Prostate gland (tissue), 2 donors: ENCODE data around the gene MMP2. TPM values are rescaled to one million over a fixed set of nuclear protein-coding genes. Genes with fewer than 3 reads are reported as not detected.
A peak's percentile ranks its signal among the peaks of the same experiment; 100 is the strongest.

ENCODE experiments used
- DNase-seq: peaks from one replicate; pipeline ENCODE4 v3.0.0-alpha.2; 2019; ENCODE audit warnings: low spot score
- H3K27ac ChIP-seq, 2 donors: fragments of 200-600 bp; sonication (generic); 2 replicates each; pipeline ENCODE4 v1.5.1; 2017 to 2019
- H3K27me3 ChIP-seq: fragments of 200-600 bp; sonication (generic); replicated peaks from 2 replicates; pipeline ENCODE4 v1.5.1; 2019; ENCODE audit not compliant: insufficient read depth
- H3K36me3 ChIP-seq, 2 donors: fragments of 200-600 bp; sonication (generic); 1 replicate in 1 of 2; 2 replicates in 1 of 2; pipeline versions ENCODE4 v1.5.1 to v1.8.1; 2017 to 2019
- H3K4me1 ChIP-seq: fragments of 200-600 bp; sonication (generic); replicated peaks from 2 replicates; pipeline ENCODE4 v1.5.1; 2019
- H3K4me3 ChIP-seq, 2 donors: fragments of 200-600 bp; sonication (generic); 2 replicates each; pipeline ENCODE4 v1.5.1; 2017 to 2019
- H3K9me3 ChIP-seq: fragments of 200-600 bp; sonication (generic); 2 replicates; pipeline ENCODE4 v1.5.1; 2017
- POLR2A ChIP-seq: fragments of 450-650 bp; IDR thresholded peaks from one replicate; pipeline ENCODE4 v1.6.1; 2016; ENCODE audit warnings: antibody characterized with exemption, mild to moderate bottlenecking
- POLR2AphosphoS5 ChIP-seq: sonication (generic); formaldehyde crosslinking; IDR thresholded peaks from one replicate; pipeline ENCODE4 v1.6.1; 2017; ENCODE audit warnings: antibody characterized with exemption
- WGBS: methylation state at CpG from one replicate; pipeline ENCODE4 v1.1.5; 2018; 5-methylcytosine and 5-hydroxymethylcytosine counted together
- intact Hi-C: fragments of 100-400 bp; cut with DNase I; formaldehyde crosslinking; loops from one replicate; pipeline ENCODE4 v1.14.2; 2022
- total RNA-seq, 2 donors: library from RNA; depleted of rRNA; stranded (reverse); fragments of >200 nt; gene quantifications; one replicate each; pipeline ENCODE4 v1.1.0, GENCODE V29; 2016
- TF ChIP-seq, protein P1 (sequence below), 4 experiments: fragments of 200-600 bp in 2 of 4; fragments of 450-650 bp in 2 of 4; sonication (generic) in 2 of 4; IDR thresholded peaks; 1 replicate in 3 of 4; 2 replicates in 1 of 4; pipeline ENCODE4 v1.5.1; 2016 to 2019; ENCODE audit warnings: antibody characterized with exemption in 4 of 4, mild to moderate bottlenecking in 2 of 4, moderate library complexity in 2 of 4

MMP2 gene
- total RNA-seq, 2 donors from 2014 or later, result 22.9 to 175 TPM

GRCh38 chr16:55496509-55497145 lies 17.6 kb downstream of the MMP2 start:
- TF ChIP-seq POLR2A (no peak), POLR2AphosphoS5 (no peak)
- TF ChIP-seq, protein P1, sequence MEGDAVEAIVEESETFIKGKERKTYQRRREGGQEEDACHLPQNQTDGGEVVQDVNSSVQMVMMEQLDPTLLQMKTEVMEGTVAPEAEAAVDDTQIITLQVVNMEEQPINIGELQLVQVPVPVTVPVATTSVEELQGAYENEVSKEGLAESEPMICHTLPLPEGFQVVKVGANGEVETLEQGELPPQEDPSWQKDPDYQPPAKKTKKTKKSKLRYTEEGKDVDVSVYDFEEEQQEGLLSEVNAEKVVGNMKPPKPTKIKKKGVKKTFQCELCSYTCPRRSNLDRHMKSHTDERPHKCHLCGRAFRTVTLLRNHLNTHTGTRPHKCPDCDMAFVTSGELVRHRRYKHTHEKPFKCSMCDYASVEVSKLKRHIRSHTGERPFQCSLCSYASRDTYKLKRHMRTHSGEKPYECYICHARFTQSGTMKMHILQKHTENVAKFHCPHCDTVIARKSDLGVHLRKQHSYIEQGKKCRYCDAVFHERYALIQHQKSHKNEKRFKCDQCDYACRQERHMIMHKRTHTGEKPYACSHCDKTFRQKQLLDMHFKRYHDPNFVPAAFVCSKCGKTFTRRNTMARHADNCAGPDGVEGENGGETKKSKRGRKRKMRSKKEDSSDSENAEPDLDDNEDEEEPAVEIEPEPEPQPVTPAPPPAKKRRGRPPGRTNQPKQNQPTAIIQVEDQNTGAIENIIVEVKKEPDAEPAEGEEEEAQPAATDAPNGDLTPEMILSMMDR (IDR thresholded peaks at IDR 0.05), result no peak
- WGBS, result 64% methylated on average over 8 of the region's 8 CpGs
- no peak for DNase-seq
- Histone ChIP-seq H3K9me3 (no peaks in the 10 kb centered on the region), H3K27ac (no peak overlapping the region), H3K27me3 (no peaks in the 10 kb centered on the region), H3K4me3 (no peak overlapping the region), H3K36me3 (no peaks in the 10 kb centered on the region), H3K4me1 (no peaks in the 10 kb centered on the region)
- intact Hi-C loops, result no loop called here

GRCh38 chr16:55497558-55497957 lies 18.6 kb downstream of the MMP2 start:
- H3K4me3 ChIP-seq, result no peak overlapping the region
- 89% methylated on average over 5 of the region's 5 CpGs for WGBS
- no peak overlapping the region for H3K27ac ChIP-seq
- no peaks in the 10 kb centered on the region for H3K4me1 ChIP-seq
- DNase-seq, result no peak
- intact Hi-C loops, result no loop called here
- H3K27me3 ChIP-seq, result no peaks in the 10 kb centered on the region
- H3K9me3 ChIP-seq, result no peaks in the 10 kb centered on the region
- no peaks in the 10 kb centered on the region for H3K36me3 ChIP-seq
- TF ChIP-seq, protein P1 (IDR thresholded peaks at IDR 0.05), result no peak
- TF ChIP-seq POLR2AphosphoS5, result no peak
- TF ChIP-seq POLR2A, result no peak

DNA sequence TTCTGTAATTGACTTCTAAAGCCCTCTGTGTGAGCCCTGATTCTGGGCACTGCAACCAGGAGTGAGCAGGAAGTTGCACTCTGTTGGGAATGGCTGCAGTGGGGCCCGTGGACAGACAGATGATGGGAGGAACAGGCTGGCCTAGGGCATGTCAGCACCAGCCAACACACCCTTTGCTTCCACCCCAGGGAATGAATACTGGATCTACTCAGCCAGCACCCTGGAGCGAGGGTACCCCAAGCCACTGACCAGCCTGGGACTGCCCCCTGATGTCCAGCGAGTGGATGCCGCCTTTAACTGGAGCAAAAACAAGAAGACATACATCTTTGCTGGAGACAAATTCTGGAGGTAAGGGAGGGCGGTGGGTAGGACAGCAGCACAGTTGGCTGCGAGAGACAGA lies 19.1 kb downstream of the MMP2 start:
- TF ChIP-seq POLR2AphosphoS5 (no peak), POLR2A (no peak)
- TF ChIP-seq, protein P1 (IDR thresholded peaks at IDR 0.05), result no peak
- Histone ChIP-seq H3K9me3 (no peaks in the 10 kb centered on the region), H3K27ac (no peak overlapping the region), H3K4me3 (no peak overlapping the region), H3K36me3 (no peaks in the 10 kb centered on the region), H3K4me1 (no peaks in the 10 kb centered on the region), H3K27me3 (no peaks in the 10 kb centered on the region)
- intact Hi-C loops, result no loop called here
- DNase-seq, result peak; percentile 3
- 87% methylated on average over 6 of the region's 6 CpGs for WGBS

- 62% methylated on average over 3 of the region's 3 CpGs for WGBS
- TF ChIP-seq, protein P1 (IDR thresholded peaks at IDR 0.05), result no peak
- no peak for TF ChIP-seq POLR2A
- Histone ChIP-seq H3K27ac (no peak overlapping the region), H3K27me3 (no peaks in the 10 kb centered on the region), H3K4me1 (no peaks in the 10 kb centered on the region), H3K9me3 (no peaks in the 10 kb centered on the region), H3K36me3 (no peaks in the 10 kb centered on the region), H3K4me3 (no peak overlapping the region)
- intact Hi-C loops, result no loop called here
- DNase-seq, result no peak
These were observed 20.3 kb downstream of the MMP2 start for GRCh38 chr16:55499281-55499680.

DNA sequence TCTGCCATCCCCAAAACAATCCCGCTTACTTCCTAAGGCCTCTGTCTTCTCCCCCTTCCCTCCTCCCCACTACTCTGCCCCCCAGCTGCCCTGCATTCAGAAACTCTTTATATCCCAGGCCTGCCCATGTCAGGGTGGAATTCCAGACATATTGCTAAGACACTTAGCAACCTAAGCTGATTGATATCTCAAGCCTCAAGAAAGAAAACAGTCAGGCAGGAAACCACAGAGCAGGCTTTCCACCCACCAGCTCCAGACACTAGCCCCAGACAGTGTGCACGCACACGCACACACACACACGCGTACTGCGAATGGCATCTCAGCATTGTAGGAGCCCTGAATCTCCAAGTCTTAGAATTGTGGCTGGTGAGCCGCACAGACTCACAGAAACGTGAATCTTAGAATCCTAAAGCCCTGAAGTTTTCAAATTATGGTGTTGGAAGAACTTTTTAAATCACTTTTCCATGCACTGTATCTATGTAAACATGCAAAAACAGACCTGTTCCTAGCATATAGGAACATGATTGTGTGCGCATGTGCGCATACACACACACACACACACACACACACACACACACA lies 21.0 kb downstream of the MMP2 start:
- Histone ChIP-seq H3K27ac (peak overlapping the region in 1 of 2 donors; percentile 15), H3K4me1 (no peaks in the 10 kb centered on the region), H3K9me3 (no peaks in the 10 kb centered on the region), H3K4me3 (no peak overlapping the region), H3K27me3 (no peaks in the 10 kb centered on the region), H3K36me3 (no peaks in the 10 kb centered on the region)
- WGBS, result 53% methylated on average over 10 of the region's 10 CpGs
- intact Hi-C loops, result no loop called here
- TF ChIP-seq POLR2A (no peak), POLR2AphosphoS5 (no peak)
- TF ChIP-seq, protein P1 (IDR thresholded peaks at IDR 0.05), result no peak
- DNase-seq, result no peak
